Smooth muscle cell (in vitro differentiated cells): ENCODE results near the gene MEF2D. TPM values are rescaled to one million over a fixed set of nuclear protein-coding genes. Genes with fewer than 3 reads are reported as not detected.

Experiments used
- DNase-seq: peaks from one replicate; lab custom pipeline; 2025; ENCODE audit not compliant: unreplicated experiment; lab: John Stamatoyannopoulos, UW
- H2AFZ ChIP-seq: fragments of 200-600 bp; sonication (generic); 2 replicates; pipeline ENCODE4 v1.6.0; 2016; ENCODE audit warnings: antibody characterized with exemption, low read depth, mild to moderate bottlenecking
- H3F3A ChIP-seq: fragments of 200-600 bp; sonication (generic); 2 replicates; pipeline ENCODE4 v1.6.0; 2017; ENCODE audit warnings: antibody characterized with exemption, low read depth
- H3K27ac ChIP-seq: fragments of 200-600 bp; sonication (generic); 2 replicates; pipeline ENCODE4 v1.5.1; 2016; ENCODE audit warnings: low read depth, mild to moderate bottlenecking
- H3K27me3 ChIP-seq: fragments of 200-600 bp; sonication (generic); 2 replicates; pipeline ENCODE4 v1.6.1; 2016; ENCODE audit warnings: low read depth, mild to moderate bottlenecking
- H3K36me3 ChIP-seq: fragments of 200-600 bp; sonication (generic); 2 replicates; pipeline ENCODE4 v1.5.1; 2016; ENCODE audit warnings: low read depth
- H3K4me1 ChIP-seq: fragments of 200-600 bp; sonication (generic); 2 replicates; pipeline ENCODE4 v1.5.1; 2016; ENCODE audit warnings: low read depth
- H3K4me2 ChIP-seq: fragments of 200-600 bp; sonication (generic); 2 replicates; pipeline ENCODE4 v1.6.0; 2016; ENCODE audit warnings: mild to moderate bottlenecking
- H3K4me3 ChIP-seq: fragments of 200-600 bp; sonication (generic); 2 replicates; pipeline ENCODE4 v1.5.1; 2016; ENCODE audit warnings: mild to moderate bottlenecking
- H3K79me2 ChIP-seq: fragments of 200-600 bp; sonication (generic); 2 replicates; pipeline ENCODE4 v1.6.0; 2016; ENCODE audit warnings: low read depth, mild to moderate bottlenecking
- H3K9ac ChIP-seq: fragments of 200-600 bp; sonication (generic); 2 replicates; pipeline ENCODE4 v1.6.0; 2016; ENCODE audit warnings: low read depth
- H3K9me3 ChIP-seq: fragments of 200-600 bp; sonication (generic); replicated peaks from 2 replicates; pipeline ENCODE4 v1.5.1; 2016; ENCODE audit warnings: low read depth
- H4K20me1 ChIP-seq: fragments of 200-600 bp; sonication (generic); 2 replicates; pipeline ENCODE4 v1.6.0; 2016; ENCODE audit warnings: low read depth
- WGBS: methylation state at CpG from one replicate; pipeline ENCODE4 v1.1.7; 2016; ENCODE audit warnings: low lambda C conversion rate; 5-methylcytosine and 5-hydroxymethylcytosine counted together
- polyA plus RNA-seq: library from polyadenylated mRNA; unstranded; fragments of >200 nt; fragmentation: Nextera tagmentation; extraction: Ambion mirVana; gene quantifications from 2 replicates; pipeline ENCODE4 v1.2.1, GENCODE V29; 2016
- total RNA-seq: library from RNA; depleted of rRNA; stranded (reverse); fragments of >200 nt; gene quantifications from 2 replicates; pipeline ENCODE4 v1.2.3, GENCODE V29; 2014
- TF ChIP-seq, protein P1 (sequence below): fragments of 200-600 bp; sonication (generic); IDR thresholded peaks from 2 replicates; pipeline ENCODE4 v1.5.1; 2017; ENCODE audit warnings: borderline replicate concordance, mild to moderate bottlenecking, antibody characterized with exemption; ENCODE audit not compliant: insufficient read depth, poor library complexity, severe bottlenecking

The MEF2D gene
- total and polyA plus RNA-seq, 2 experiments from 2014 or later = 23.2 to 45.6 TPM

DNA sequence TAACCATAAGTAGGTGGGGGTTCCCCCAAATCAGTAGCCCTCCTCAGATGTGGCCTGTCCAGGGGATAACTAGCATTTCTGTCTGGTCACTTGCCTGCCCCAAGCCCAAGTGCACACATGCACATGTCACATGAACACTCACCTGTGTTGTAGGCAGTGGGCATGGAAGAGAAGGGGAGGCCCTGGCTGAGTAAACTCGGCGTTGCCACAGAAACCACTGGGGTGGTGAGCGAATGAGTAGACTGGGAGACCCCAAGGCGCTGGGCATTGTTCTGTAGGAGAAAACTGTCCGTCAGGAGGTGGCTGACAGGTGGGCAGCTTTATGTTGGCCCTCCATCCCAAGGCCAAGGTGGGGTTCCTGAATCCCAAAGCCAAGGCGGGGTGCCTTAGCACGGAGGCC, 25.6 kb downstream of the MEF2D start:
- TF ChIP-seq, protein P1, sequence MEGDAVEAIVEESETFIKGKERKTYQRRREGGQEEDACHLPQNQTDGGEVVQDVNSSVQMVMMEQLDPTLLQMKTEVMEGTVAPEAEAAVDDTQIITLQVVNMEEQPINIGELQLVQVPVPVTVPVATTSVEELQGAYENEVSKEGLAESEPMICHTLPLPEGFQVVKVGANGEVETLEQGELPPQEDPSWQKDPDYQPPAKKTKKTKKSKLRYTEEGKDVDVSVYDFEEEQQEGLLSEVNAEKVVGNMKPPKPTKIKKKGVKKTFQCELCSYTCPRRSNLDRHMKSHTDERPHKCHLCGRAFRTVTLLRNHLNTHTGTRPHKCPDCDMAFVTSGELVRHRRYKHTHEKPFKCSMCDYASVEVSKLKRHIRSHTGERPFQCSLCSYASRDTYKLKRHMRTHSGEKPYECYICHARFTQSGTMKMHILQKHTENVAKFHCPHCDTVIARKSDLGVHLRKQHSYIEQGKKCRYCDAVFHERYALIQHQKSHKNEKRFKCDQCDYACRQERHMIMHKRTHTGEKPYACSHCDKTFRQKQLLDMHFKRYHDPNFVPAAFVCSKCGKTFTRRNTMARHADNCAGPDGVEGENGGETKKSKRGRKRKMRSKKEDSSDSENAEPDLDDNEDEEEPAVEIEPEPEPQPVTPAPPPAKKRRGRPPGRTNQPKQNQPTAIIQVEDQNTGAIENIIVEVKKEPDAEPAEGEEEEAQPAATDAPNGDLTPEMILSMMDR = no peak
- no peaks in the 10 kb centered on the region for H3K4me1 ChIP-seq
- H3K9ac ChIP-seq = no peak overlapping the region
- H3K36me3 ChIP-seq = peaks cover 8% of the 10 kb centered on the region
- H4K20me1 ChIP-seq = peaks cover 99% of the 10 kb centered on the region
- no peak overlapping the region for H2AFZ ChIP-seq
- no peaks in the 10 kb centered on the region for H3K79me2 ChIP-seq
- no peak overlapping the region for H3K4me3 ChIP-seq
- H3K4me2 ChIP-seq = no peak overlapping the region
- H3F3A ChIP-seq = no peaks in the 10 kb centered on the region
- H3K27ac ChIP-seq = no peak overlapping the region
- no peak for DNase-seq
- H3K9me3 ChIP-seq = no peaks in the 10 kb centered on the region
- no peaks in the 10 kb centered on the region for H3K27me3 ChIP-seq
- WGBS = 97% methylated on average over 7 of the region's 7 CpGs

DNA sequence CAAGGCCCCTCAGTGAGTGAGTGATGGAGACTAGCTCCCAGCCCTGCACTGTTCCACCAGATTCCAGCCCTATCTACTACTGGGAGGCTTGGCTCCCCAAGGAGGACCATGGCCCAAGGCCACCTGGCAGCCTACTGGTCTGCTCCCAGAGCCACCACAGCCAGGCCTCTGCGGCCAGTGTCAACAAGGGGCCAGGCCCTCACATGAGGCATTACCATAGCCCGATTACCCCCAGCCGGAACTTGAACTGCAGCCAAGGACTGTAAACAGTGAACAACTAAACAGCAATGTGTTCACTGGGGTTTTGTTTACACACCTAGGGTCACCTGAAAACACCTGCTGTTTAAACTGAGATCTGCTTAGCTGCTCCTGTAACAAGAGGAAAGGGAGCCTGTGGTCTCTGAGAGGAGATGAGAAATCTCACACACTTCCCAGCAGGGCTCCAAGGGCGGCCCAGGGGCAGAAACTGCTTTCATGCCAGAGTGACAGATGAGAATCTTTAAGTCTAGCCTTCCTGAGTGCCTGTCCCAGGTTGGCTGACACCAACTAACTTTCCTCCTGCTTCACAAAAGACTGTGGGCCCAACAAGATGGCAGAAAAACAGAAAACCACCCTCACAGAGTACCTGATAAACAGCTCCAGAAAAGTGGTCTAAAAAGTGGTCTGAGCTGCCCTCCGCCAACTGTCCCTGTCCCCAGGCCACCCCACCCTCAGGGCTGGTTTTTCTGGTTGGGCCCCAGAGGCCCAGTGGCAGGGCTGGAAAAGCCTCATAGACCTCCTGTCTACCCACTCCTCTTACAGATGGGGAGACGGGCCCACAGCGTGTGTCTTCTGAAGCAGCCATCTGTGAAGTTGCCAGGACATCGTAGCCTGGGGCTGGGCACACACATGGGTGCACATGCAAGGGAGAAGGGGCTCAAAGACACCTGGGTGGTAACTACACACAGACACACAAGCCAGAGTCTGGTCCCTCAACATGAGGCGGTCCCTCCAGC, 28.8 kb downstream of the MEF2D start:
- WGBS = 92% methylated on average over 9 of the region's 9 CpGs
- no peaks in the 10 kb centered on the region for H3K79me2 ChIP-seq
- no peak overlapping the region for H2AFZ ChIP-seq
- H3K27ac ChIP-seq = no peak overlapping the region
- no peak for DNase-seq
- H3K4me3 ChIP-seq = no peak overlapping the region
- H4K20me1 ChIP-seq = peaks cover 100% of the 10 kb centered on the region
- H3K36me3 ChIP-seq = peaks cover 5% of the 10 kb centered on the region
- H3F3A ChIP-seq = no peaks in the 10 kb centered on the region
- no peaks in the 10 kb centered on the region for H3K27me3 ChIP-seq
- TF ChIP-seq, protein P1 = no peak
- H3K4me2 ChIP-seq = no peak overlapping the region
- no peak overlapping the region for H3K9ac ChIP-seq
- no peaks in the 10 kb centered on the region for H3K4me1 ChIP-seq
- H3K9me3 ChIP-seq = no peaks in the 10 kb centered on the region

DNA sequence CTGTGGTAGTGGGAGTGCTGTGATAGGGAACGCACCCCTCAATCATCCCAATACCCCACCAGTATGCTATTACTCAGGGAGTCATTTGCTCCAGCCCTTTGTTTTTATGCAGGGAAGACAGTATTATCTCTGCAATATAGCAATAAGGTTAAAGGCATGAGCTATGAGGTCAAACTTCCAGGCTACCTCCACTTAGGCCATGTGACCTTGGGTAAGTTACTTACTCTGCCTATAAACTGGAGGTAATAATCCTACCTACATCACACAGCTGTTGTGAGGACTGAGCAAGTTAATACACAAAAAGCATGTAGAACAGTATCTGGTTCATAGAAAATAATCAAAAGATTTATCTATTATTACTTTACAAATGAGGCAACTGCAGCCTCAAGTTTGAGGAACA, 30.1 kb downstream of the MEF2D start:
- Histone ChIP-seq H3F3A (no peaks in the 10 kb centered on the region), H3K4me2 (no peak overlapping the region), H3K36me3 (peaks cover 2% of the 10 kb centered on the region), H3K9me3 (no peaks in the 10 kb centered on the region), H4K20me1 (peaks cover 100% of the 10 kb centered on the region), H3K27me3 (no peaks in the 10 kb centered on the region), H3K27ac (no peak overlapping the region), H3K79me2 (no peaks in the 10 kb centered on the region), H3K4me1 (no peaks in the 10 kb centered on the region), H3K4me3 (no peak overlapping the region), H3K9ac (no peak overlapping the region), H2AFZ (no peak overlapping the region)
- WGBS = 100% methylated on average over 1 of the region's 1 CpG
- DNase-seq = no peak
- TF ChIP-seq, protein P1 = no peak
